Raji (cell line): ENCODE data around the gene ZNF200.

Experiments used
- POLR2A ChIP-seq: IDR thresholded peaks from 2 replicates; pipeline ENCODE4 v1.6.1; 2011; ENCODE audit warnings: low read depth, low read length, control low read depth; ENCODE audit not compliant: insufficient read depth

ZNF200 gene

GRCh38 chr16:3220839-3221238 is 14.1 kb downstream of the ZNF200 start:
- no peak for TF ChIP-seq POLR2A

- TF ChIP-seq POLR2A: no peak
Measured at GRCh38 chr16:3216263-3216640, 18.7 kb downstream of the ZNF200 start.

GRCh38 chr16:3215601-3216262 is 19.2 kb downstream of the ZNF200 start:
- 0 out of 2 replicates have a peak, but pooled peaks have one; percentile 19 for TF ChIP-seq POLR2A

- no peak for TF ChIP-seq POLR2A
Measured at GRCh38 chr16:3214904-3215600, 19.9 kb downstream of the ZNF200 start.

- no peak for TF ChIP-seq POLR2A
Measured at GRCh38 chr16:3212567-3212966, 22.4 kb downstream of the ZNF200 start.

- TF ChIP-seq POLR2A: no peak
Measured at GRCh38 chr16:3212006-3212405, 23.0 kb downstream of the ZNF200 start.

GRCh38 chr16:3207086-3207953 is 27.6 kb downstream of the ZNF200 start:
- TF ChIP-seq POLR2A: no peak

GRCh38 chr16:3202903-3203539 is 31.9 kb downstream of the ZNF200 start:
- TF ChIP-seq POLR2A: no peak

- no peak for TF ChIP-seq POLR2A
Measured at GRCh38 chr16:3198334-3199072, 36.5 kb downstream of the ZNF200 start.

GRCh38 chr16:3195975-3196374 is 39.0 kb downstream of the ZNF200 start:
- TF ChIP-seq POLR2A: no peak

GRCh38 chr16:3194792-3195191 is 40.2 kb downstream of the ZNF200 start:
- TF ChIP-seq POLR2A: no peak

GRCh38 chr16:3193221-3194212 is 41.4 kb downstream of the ZNF200 start:
- TF ChIP-seq POLR2A: no peak

GRCh38 chr16:3192476-3193019 is 42.4 kb downstream of the ZNF200 start:
- no peak for TF ChIP-seq POLR2A
